CD14-positive monocyte (primary cell): ENCODE data around the gene STON2. TPM values are rescaled to one million over a fixed set of nuclear protein-coding genes. Genes with fewer than 3 reads are reported as not detected.
A peak's percentile ranks its signal among the peaks of the same experiment; 100 is the strongest.

Experiments used
- DNase-seq, 3 donors: peaks; one replicate each; pipeline ENCODE4 v3.0.0-alpha.2; 2011 to 2022
- H2AFZ ChIP-seq: 2 replicates; pipeline ENCODE4 v1.6.0; 2012; ENCODE audit warnings: mild to moderate bottlenecking, low read depth, low read length, inconsistent platforms; ENCODE audit not compliant: insufficient read depth, poor library complexity, severe bottlenecking
- H3K27ac ChIP-seq, 2 donors: 1 replicate in 1 of 2; 2 replicates in 1 of 2; pipeline ENCODE4 v1.5.1; 2012 to 2013; ENCODE audit warnings: low read length in 2 of 2, control low read depth in 1 of 2, inconsistent platforms in 1 of 2, low read depth in 1 of 2, mild to moderate bottlenecking in 1 of 2
- H3K27me3 ChIP-seq, 2 donors: one replicate each; pipeline versions ENCODE4 v1.6.0 to v1.6.1; 2011 to 2013; ENCODE audit warnings: low read length in 2 of 2; ENCODE audit not compliant: control insufficient read depth in 2 of 2, insufficient read depth in 2 of 2
- H3K36me3 ChIP-seq, 2 donors: replicated peaks in 1 of 2; 1 replicate in 1 of 2; 2 replicates in 1 of 2; pipeline versions ENCODE4 v1.5.1 to v1.6.1; 2012 to 2013; ENCODE audit warnings: low read length in 2 of 2, control low read depth in 1 of 2, inconsistent platforms in 1 of 2, mild to moderate bottlenecking in 1 of 2; ENCODE audit not compliant: insufficient read depth in 2 of 2, control insufficient read depth in 1 of 2
- H3K4me1 ChIP-seq, 2 donors: 1 replicate in 1 of 2; 2 replicates in 1 of 2; pipeline versions ENCODE4 v1.5.1 to v1.6.1; 2012 to 2013; ENCODE audit warnings: low read length in 2 of 2, control low read depth in 1 of 2, inconsistent platforms in 1 of 2, mild to moderate bottlenecking in 1 of 2, moderate library complexity in 1 of 2; ENCODE audit not compliant: insufficient read depth in 2 of 2, control insufficient read depth in 1 of 2
- H3K4me2 ChIP-seq: replicated peaks from 2 replicates; pipeline ENCODE3; 2012; ENCODE audit warnings: low read length, moderate library complexity, mild to moderate bottlenecking; ENCODE audit not compliant: poor library complexity, severe bottlenecking; ENCODE audit errors: extremely low read depth
- H3K4me3 ChIP-seq, 3 experiments: fragments of 200-600 bp in 1 of 3; sonication (generic) in 1 of 3; replicated peaks in 1 of 3; 1 replicate in 2 of 3; 2 replicates in 1 of 3; pipeline ENCODE4 v1.5.1; 2011 to 2013; ENCODE audit warnings: low read length in 3 of 3, mild to moderate bottlenecking in 3 of 3, control low read depth in 2 of 3, low read depth in 2 of 3, inconsistent platforms in 1 of 3, moderate library complexity in 1 of 3
- H3K79me2 ChIP-seq: 2 replicates; pipeline ENCODE4 v1.6.0; 2012; ENCODE audit warnings: mild to moderate bottlenecking, control low read depth, inconsistent platforms, low read length, moderate library complexity; ENCODE audit not compliant: insufficient read depth
- H3K9ac ChIP-seq: 2 replicates; pipeline ENCODE4 v1.6.0; 2017; ENCODE audit warnings: low read length, mild to moderate bottlenecking; ENCODE audit not compliant: insufficient read depth, poor library complexity, severe bottlenecking
- H3K9me3 ChIP-seq, 2 donors: replicated peaks in 1 of 2; 1 replicate in 1 of 2; 2 replicates in 1 of 2; pipeline versions ENCODE4 v1.5.1 to v1.6.1; 2012 to 2013; ENCODE audit warnings: low read length in 2 of 2, control low read depth in 1 of 2; ENCODE audit not compliant: control insufficient read depth in 1 of 2, insufficient read depth in 1 of 2
- H4K20me1 ChIP-seq: 2 replicates; pipeline ENCODE4 v1.6.0; 2012; ENCODE audit warnings: mild to moderate bottlenecking, low read length, control low read depth, moderate library complexity; ENCODE audit not compliant: insufficient read depth
- H3K27ac Mint-ChIP-seq, 7 donors: one replicate each; pipeline ENCODE4 v1.8.0; 2020; ENCODE audit warnings: mild to moderate bottlenecking in 7 of 7, mixed read lengths in 7 of 7, moderate library complexity in 6 of 7, inconsistent platforms in 2 of 7
- H3K27me3 Mint-ChIP-seq, 3 donors: one replicate each; pipeline ENCODE4 v1.8.0; 2021 to 2022; ENCODE audit warnings: low read depth in 3 of 3, mild to moderate bottlenecking in 3 of 3, mixed read lengths in 3 of 3, moderate library complexity in 3 of 3, inconsistent platforms in 1 of 3
- H3K36me3 Mint-ChIP-seq, 2 donors: one replicate each; pipeline ENCODE4 v1.8.0; 2020; ENCODE audit warnings: mixed read lengths in 2 of 2, inconsistent platforms in 1 of 2, mild to moderate bottlenecking in 1 of 2
- H3K4me1 Mint-ChIP-seq: one replicate; pipeline ENCODE4 v1.8.0; 2020; ENCODE audit warnings: mild to moderate bottlenecking, mixed read lengths
- H3K4me3 Mint-ChIP-seq, 2 donors: one replicate each; pipeline ENCODE4 v1.8.0; 2020; ENCODE audit warnings: mild to moderate bottlenecking in 2 of 2, mixed read lengths in 2 of 2, moderate library complexity in 1 of 2
- H3K9me3 Mint-ChIP-seq, 7 donors: one replicate each; pipeline ENCODE4 v1.8.0; 2020 to 2022; ENCODE audit warnings: mixed read lengths in 7 of 7, mild to moderate bottlenecking in 6 of 7, moderate library complexity in 6 of 7, inconsistent platforms in 2 of 7
- WGBS: methylation state at CpG from one replicate; pipeline ENCODE4 v1.1.5; 2013; ENCODE audit warnings: missing lambda C conversion rate; ENCODE audit not compliant: insufficient coverage; 5-methylcytosine and 5-hydroxymethylcytosine counted together
- intact Hi-C, 2 donors: fragments of 100-400 bp; cut with micrococcal nuclease; formaldehyde crosslinking; loops; one replicate each; pipeline versions ENCODE4 v1.15.0 to v1.15.1; 2023
- polyA plus RNA-seq, 3 donors: library from polyadenylated mRNA; depleted of rRNA in 1 of 3; unstranded in 2 of 3; stranded (reverse) in 1 of 3; fragments of 300-500 nt in 2 of 3; fragments of >200 nt in 1 of 3; fragmentation: Illumina TruSeq in 2 of 3; gene quantifications; 1 replicate in 2 of 3; 2 replicates in 1 of 3; pipeline ENCODE4 v1.2.3, GENCODE V29; 2012 to 2021
- TF ChIP-seq, protein P1 (sequence below): fragments of 200-600 bp; IDR thresholded peaks from one replicate; pipeline ENCODE4 v1.8.0; 2022; ENCODE audit warnings: antibody characterized with exemption, mild to moderate bottlenecking

Gene STON2
- polyA plus RNA-seq, 3 donors = 1.6 to 3.2 (median 2.1) TPM

GRCh38 chr14:81343701-81344100 is 56.4 kb downstream of the STON2 start:
- Histone ChIP-seq H4K20me1 (no peaks in the 10 kb centered on the region), H3K36me3 (no peaks in the 10 kb centered on the region), H3K4me2 (no peak overlapping the region), H3K4me1 (no peaks in the 10 kb centered on the region), H3K4me3 (no peak overlapping the region), H2AFZ (no peak overlapping the region), H3K27me3 (no peaks in the 10 kb centered on the region), H3K79me2 (no peaks in the 10 kb centered on the region), H3K9ac (no peak overlapping the region), H3K27ac (no peak overlapping the region), H3K9me3 (no peaks in the 10 kb centered on the region)
- peaks cover 2 to 4% (median 4%) of the 10 kb centered on the region in 3 donors for H3K27me3 Mint-ChIP-seq
- no peaks in the 10 kb centered on the region for H3K36me3 Mint-ChIP-seq
- peaks cover 6% of the 10 kb centered on the region for H3K4me1 Mint-ChIP-seq
- intact Hi-C loops = no loop called here
- no CpG with 5 or more reads among the region's 2 CpGs for WGBS
- peak overlapping the region in 1 of 7 donors; percentile 50 for H3K27ac Mint-ChIP-seq
- TF ChIP-seq, protein P1, sequence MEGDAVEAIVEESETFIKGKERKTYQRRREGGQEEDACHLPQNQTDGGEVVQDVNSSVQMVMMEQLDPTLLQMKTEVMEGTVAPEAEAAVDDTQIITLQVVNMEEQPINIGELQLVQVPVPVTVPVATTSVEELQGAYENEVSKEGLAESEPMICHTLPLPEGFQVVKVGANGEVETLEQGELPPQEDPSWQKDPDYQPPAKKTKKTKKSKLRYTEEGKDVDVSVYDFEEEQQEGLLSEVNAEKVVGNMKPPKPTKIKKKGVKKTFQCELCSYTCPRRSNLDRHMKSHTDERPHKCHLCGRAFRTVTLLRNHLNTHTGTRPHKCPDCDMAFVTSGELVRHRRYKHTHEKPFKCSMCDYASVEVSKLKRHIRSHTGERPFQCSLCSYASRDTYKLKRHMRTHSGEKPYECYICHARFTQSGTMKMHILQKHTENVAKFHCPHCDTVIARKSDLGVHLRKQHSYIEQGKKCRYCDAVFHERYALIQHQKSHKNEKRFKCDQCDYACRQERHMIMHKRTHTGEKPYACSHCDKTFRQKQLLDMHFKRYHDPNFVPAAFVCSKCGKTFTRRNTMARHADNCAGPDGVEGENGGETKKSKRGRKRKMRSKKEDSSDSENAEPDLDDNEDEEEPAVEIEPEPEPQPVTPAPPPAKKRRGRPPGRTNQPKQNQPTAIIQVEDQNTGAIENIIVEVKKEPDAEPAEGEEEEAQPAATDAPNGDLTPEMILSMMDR = no peak
- peaks cover 0 to 2% (median 0%) of the 10 kb centered on the region in 7 donors for H3K9me3 Mint-ChIP-seq
- no peak overlapping the region for H3K4me3 Mint-ChIP-seq
- no peak for DNase-seq

DNA sequence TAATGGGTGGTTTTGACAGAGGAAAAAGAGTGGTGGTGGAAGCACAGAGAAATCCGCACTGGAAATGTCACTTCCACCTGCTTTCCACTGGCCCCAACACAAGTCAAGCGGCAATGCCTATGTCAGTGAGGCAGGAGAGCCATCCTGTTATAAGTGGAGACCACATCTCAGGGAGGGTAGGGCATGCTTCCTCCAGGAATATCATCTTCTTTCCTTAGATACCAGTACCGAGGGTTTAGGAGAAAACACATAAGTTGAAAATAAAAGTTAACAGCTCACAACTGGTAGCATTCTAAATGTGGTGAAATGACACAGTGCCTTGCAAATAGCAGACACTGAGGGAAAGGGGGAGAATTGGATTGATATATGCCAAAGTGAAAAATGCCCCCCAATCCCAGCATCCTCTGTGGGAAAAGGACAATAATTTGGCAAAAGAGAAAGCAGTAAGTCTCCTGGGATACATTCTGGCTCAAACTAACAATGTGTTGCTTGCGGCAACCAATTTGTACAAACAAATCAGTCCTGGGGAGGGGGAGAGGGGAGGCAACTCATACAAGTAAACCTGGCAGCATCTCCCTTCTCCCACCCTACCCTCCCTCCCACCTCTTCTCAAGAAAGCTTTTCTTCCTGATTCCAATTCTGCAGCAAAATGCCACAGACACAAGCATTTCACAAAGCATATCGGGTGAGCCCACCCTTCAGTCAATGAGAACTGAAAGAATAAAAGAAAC is 57.1 kb downstream of the STON2 start:
- no peak for DNase-seq
- intact Hi-C loops = no loop called here
- Histone ChIP-seq H2AFZ (no peak overlapping the region), H3K4me1 (no peaks in the 10 kb centered on the region), H3K4me2 (no peak overlapping the region), H3K36me3 (no peaks in the 10 kb centered on the region), H3K79me2 (no peaks in the 10 kb centered on the region), H3K9me3 (no peaks in the 10 kb centered on the region), H4K20me1 (no peaks in the 10 kb centered on the region), H3K4me3 (no peak overlapping the region), H3K9ac (no peak overlapping the region), H3K27me3 (no peaks in the 10 kb centered on the region), H3K27ac (no peak overlapping the region)
- no CpG with 5 or more reads among the region's 5 CpGs for WGBS
- TF ChIP-seq, protein P1 = no peak
- no peak overlapping the region for H3K27ac Mint-ChIP-seq
- no peaks in the 10 kb centered on the region for H3K36me3 Mint-ChIP-seq
- H3K9me3 Mint-ChIP-seq = peaks cover 0 to 2% (median 0%) of the 10 kb centered on the region in 7 donors
- peaks cover 2 to 4% (median 4%) of the 10 kb centered on the region in 3 donors for H3K27me3 Mint-ChIP-seq
- no peak overlapping the region for H3K4me3 Mint-ChIP-seq
- peaks cover 3% of the 10 kb centered on the region for H3K4me1 Mint-ChIP-seq
